MM.1S (cell line): Measurements from ENCODE around the gene BAAT.
A peak's percentile ranks its signal among the peaks of the same experiment; 100 is the strongest.

Experiments
- DNase-seq: peaks from one replicate; pipeline ENCODE4 v3.0.0-alpha.2; 2015
- H2AFZ ChIP-seq: fragments of 300-600 bp; sonication (generic); 2 replicates; pipeline ENCODE4 v1.6.0; 2016; ENCODE audit warnings: antibody characterized with exemption, low read length
- H3F3A ChIP-seq: fragments of 300-600 bp; sonication (generic); 2 replicates; pipeline ENCODE4 v1.6.1; 2016; ENCODE audit warnings: mild to moderate bottlenecking, antibody characterized with exemption, low read length, moderate library complexity, mixed read lengths; ENCODE audit not compliant: insufficient read depth
- H3K27ac ChIP-seq: fragments of 300-600 bp; sonication (generic); 2 replicates; pipeline ENCODE4 v1.5.1; 2016; ENCODE audit warnings: mild to moderate bottlenecking, low read length
- H3K27me3 ChIP-seq: fragments of 300-600 bp; sonication (generic); replicated peaks from 2 replicates; pipeline ENCODE4 v1.6.0; 2016; ENCODE audit warnings: low read length; ENCODE audit not compliant: insufficient read depth
- H3K36me3 ChIP-seq: fragments of 300-600 bp; sonication (generic); replicated peaks from 2 replicates; pipeline ENCODE4 v1.6.1; 2016; ENCODE audit warnings: mild to moderate bottlenecking, low read length, mixed read lengths; ENCODE audit not compliant: insufficient read depth
- H3K4me1 ChIP-seq: fragments of 300-600 bp; sonication (generic); 2 replicates; pipeline ENCODE4 v1.6.1; 2016; ENCODE audit warnings: low read length, mixed read lengths
- H3K4me2 ChIP-seq: fragments of 300-600 bp; sonication (generic); 2 replicates; pipeline ENCODE4 v1.6.0; 2016; ENCODE audit warnings: low read depth, low read length
- H3K4me3 ChIP-seq: fragments of 300-600 bp; sonication (generic); 2 replicates; pipeline ENCODE4 v1.5.1; 2016; ENCODE audit warnings: low read length, mixed read lengths
- H3K79me2 ChIP-seq: fragments of 300-600 bp; sonication (generic); 2 replicates; pipeline ENCODE4 v1.6.1; 2016; ENCODE audit warnings: mixed run types, low read length, mixed read lengths
- H3K9ac ChIP-seq: fragments of 300-600 bp; sonication (generic); 2 replicates; pipeline ENCODE4 v1.6.1; 2016; ENCODE audit warnings: low read length, mixed read lengths
- H3K9me2 ChIP-seq: fragments of 300-600 bp; sonication (generic); replicated peaks from 2 replicates; pipeline ENCODE4 v1.6.1; 2016; ENCODE audit warnings: mild to moderate bottlenecking, low read length, mixed read lengths; ENCODE audit not compliant: insufficient read depth
- H3K9me3 ChIP-seq: fragments of 300-600 bp; sonication (generic); replicated peaks from 2 replicates; pipeline ENCODE4 v1.6.1; 2016; ENCODE audit warnings: mild to moderate bottlenecking, low read length, mixed read lengths; ENCODE audit not compliant: insufficient read depth
- H4K20me1 ChIP-seq: fragments of 300-600 bp; sonication (generic); 2 replicates; pipeline ENCODE4 v1.6.1; 2016; ENCODE audit warnings: mild to moderate bottlenecking, low read length, moderate library complexity, mixed read lengths; ENCODE audit not compliant: insufficient read depth
- EZH2 ChIP-seq: fragments of 300-600 bp; sonication (generic); optimal IDR thresholded peaks from 2 replicates; pipeline ENCODE3; 2017; ENCODE audit warnings: low read depth, mild to moderate bottlenecking, antibody characterized with exemption, low read length, mixed read lengths
- EZH2phosphoT487 ChIP-seq: fragments of 300-600 bp; sonication (generic); IDR thresholded peaks from 2 replicates; pipeline ENCODE4 v1.6.1; 2018; ENCODE audit warnings: antibody characterized with exemption, low read length
- TF ChIP-seq, protein P1 (sequence below): fragments of 300-600 bp; sonication (generic); IDR thresholded peaks from 2 replicates; pipeline ENCODE4 v1.5.1; 2016; ENCODE audit warnings: antibody characterized with exemption, low read length, mixed read lengths

Gene BAAT

DNA sequence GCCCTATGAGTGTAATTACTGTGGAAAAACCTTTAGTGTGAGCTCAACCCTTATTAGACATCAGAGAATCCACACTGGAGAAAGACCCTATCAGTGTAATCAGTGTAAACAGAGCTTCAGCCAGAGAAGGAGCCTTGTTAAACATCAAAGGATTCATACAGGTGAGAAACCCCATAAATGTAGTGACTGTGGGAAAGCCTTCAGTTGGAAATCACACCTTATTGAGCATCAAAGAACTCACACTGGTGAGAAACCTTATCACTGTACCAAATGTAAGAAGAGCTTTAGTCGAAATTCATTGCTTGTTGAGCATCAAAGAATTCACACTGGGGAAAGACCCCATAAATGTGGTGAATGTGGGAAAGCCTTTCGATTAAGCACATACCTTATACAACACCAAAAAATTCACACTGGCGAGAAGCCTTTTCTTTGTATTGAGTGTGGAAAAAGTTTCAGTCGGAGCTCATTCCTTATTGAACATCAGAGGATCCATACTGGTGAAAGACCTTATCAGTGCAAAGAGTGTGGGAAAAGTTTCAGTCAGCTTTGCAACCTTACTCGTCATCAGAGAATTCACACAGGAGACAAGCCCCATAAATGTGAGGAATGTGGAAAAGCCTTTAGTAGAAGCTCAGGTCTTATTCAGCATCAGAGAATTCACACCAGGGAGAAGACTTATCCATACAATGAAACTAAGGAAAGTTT, 23.7 kb upstream of the BAAT start:
- Histone ChIP-seq H3K9me2 (no peaks in the 10 kb centered on the region), H3K9me3 (peaks cover 19% of the 10 kb centered on the region; the same call in 1 of the 2 replicates), H3F3A (no peaks in the 10 kb centered on the region), H3K36me3 (peaks cover 51% of the 10 kb centered on the region), H3K4me3 (no peak overlapping the region), H3K27ac (no peak overlapping the region), H4K20me1 (no peaks in the 10 kb centered on the region), H3K4me1 (no peaks in the 10 kb centered on the region), H3K4me2 (no peak overlapping the region), H3K9ac (no peak overlapping the region), H3K27me3 (no peaks in the 10 kb centered on the region), H3K79me2 (peaks cover 13% of the 10 kb centered on the region), H2AFZ (no peak overlapping the region)
- no peak for DNase-seq
- TF ChIP-seq EZH2 (no peak), EZH2phosphoT487 (no peak)
- TF ChIP-seq, protein P1, sequence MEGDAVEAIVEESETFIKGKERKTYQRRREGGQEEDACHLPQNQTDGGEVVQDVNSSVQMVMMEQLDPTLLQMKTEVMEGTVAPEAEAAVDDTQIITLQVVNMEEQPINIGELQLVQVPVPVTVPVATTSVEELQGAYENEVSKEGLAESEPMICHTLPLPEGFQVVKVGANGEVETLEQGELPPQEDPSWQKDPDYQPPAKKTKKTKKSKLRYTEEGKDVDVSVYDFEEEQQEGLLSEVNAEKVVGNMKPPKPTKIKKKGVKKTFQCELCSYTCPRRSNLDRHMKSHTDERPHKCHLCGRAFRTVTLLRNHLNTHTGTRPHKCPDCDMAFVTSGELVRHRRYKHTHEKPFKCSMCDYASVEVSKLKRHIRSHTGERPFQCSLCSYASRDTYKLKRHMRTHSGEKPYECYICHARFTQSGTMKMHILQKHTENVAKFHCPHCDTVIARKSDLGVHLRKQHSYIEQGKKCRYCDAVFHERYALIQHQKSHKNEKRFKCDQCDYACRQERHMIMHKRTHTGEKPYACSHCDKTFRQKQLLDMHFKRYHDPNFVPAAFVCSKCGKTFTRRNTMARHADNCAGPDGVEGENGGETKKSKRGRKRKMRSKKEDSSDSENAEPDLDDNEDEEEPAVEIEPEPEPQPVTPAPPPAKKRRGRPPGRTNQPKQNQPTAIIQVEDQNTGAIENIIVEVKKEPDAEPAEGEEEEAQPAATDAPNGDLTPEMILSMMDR: no peak

DNA sequence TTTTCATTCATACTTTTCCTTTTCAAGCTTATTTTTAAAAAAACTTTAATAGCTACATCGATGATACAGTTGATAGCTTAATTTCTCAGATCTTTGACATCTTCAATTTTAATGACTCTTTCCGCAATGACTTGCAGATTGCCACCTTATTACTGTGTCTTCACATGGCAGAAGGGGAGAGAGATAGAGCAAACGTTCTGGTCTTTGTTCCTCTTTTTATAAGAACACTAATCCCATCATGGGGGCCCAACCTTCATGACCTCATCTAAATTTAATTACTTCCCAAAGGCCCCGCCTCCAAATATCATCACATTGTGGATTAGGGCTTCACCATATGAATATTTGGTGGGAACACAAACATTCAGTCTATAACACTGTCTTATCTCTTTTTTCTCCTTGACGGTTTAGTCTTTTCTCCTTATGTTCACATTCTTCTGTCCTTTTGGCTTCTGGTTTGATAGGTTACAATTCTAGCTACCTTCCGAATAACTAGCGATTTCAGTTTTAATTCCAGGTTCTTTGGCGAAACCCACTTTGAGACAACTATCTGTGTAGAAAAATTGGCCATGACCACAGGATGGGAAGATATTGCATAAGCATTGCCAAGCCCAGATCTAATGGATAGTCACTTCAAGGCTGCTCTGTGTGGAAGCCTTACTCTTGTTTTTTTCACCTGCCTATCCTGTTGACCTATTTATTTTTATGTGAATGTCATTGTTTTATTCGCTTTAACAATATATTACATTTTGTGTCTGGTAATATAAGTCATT, 18.9 kb upstream of the BAAT start:
- no peak for DNase-seq
- TF ChIP-seq, protein P1: no peak
- TF ChIP-seq EZH2phosphoT487 (no peak), EZH2 (no peak)
- peaks cover 59% of the 10 kb centered on the region for H3K79me2 ChIP-seq
- no peaks in the 10 kb centered on the region for H3K27me3 ChIP-seq
- no peaks in the 10 kb centered on the region for H4K20me1 ChIP-seq
- H2AFZ ChIP-seq: no peak overlapping the region
- H3F3A ChIP-seq: no peaks in the 10 kb centered on the region
- peaks cover 79% of the 10 kb centered on the region for H3K36me3 ChIP-seq
- no peak overlapping the region for H3K9ac ChIP-seq
- H3K9me3 ChIP-seq: peaks cover 9% of the 10 kb centered on the region; the same call in 1 of the 2 replicates
- H3K4me1 ChIP-seq: peaks cover 18% of the 10 kb centered on the region; the same call in 1 of the 2 replicates
- H3K27ac ChIP-seq: no peak overlapping the region
- no peaks in the 10 kb centered on the region for H3K9me2 ChIP-seq
- no peak overlapping the region for H3K4me3 ChIP-seq
- H3K4me2 ChIP-seq: no peak overlapping the region

- H3K36me3 ChIP-seq: peaks cover 53% of the 10 kb centered on the region
- no peak overlapping the region for H3K27ac ChIP-seq
These were observed 15.3 kb upstream of the BAAT start for GRCh38 chr9:101400120-101400519.

More at GRCh38 chr9:101400120-101400519, 15.3 kb upstream of the BAAT start:
- Histone ChIP-seq H3K9me3 (no peaks in the 10 kb centered on the region), H4K20me1 (no peaks in the 10 kb centered on the region), H3K4me2 (peak overlapping the region; percentile 84), H3K9me2 (no peaks in the 10 kb centered on the region), H3K9ac (no peak overlapping the region; the same call in 1 of the 2 replicates), H3K79me2 (peaks cover 91% of the 10 kb centered on the region), H2AFZ (no peak overlapping the region), H3F3A (no peaks in the 10 kb centered on the region), H3K4me1 (peaks cover 23% of the 10 kb centered on the region), H3K27me3 (no peaks in the 10 kb centered on the region), H3K4me3 (peak overlapping the region; percentile 77)
- DNase-seq: no peak
- TF ChIP-seq, protein P1: no peak
- TF ChIP-seq EZH2 (no peak), EZH2phosphoT487 (no peak)
